OCI-LY3 (cell line): Measurements from ENCODE around the gene TTC21A.

Experiments used
- EZH2phosphoT487 ChIP-seq: fragments of 200-600 bp; shearing (Covaris generic); IDR thresholded peaks from 2 replicates; pipeline ENCODE4 v1.6.1; 2018; ENCODE audit warnings: antibody characterized with exemption, mixed run types, low read depth
- TF ChIP-seq, protein P1 (sequence below): fragments of 200-600, 300-600 bp; sonication (generic); IDR thresholded peaks from 2 replicates; pipeline ENCODE4 v1.5.1; 2014; ENCODE audit warnings: antibody characterized with exemption, low read length, low read depth

DNA sequence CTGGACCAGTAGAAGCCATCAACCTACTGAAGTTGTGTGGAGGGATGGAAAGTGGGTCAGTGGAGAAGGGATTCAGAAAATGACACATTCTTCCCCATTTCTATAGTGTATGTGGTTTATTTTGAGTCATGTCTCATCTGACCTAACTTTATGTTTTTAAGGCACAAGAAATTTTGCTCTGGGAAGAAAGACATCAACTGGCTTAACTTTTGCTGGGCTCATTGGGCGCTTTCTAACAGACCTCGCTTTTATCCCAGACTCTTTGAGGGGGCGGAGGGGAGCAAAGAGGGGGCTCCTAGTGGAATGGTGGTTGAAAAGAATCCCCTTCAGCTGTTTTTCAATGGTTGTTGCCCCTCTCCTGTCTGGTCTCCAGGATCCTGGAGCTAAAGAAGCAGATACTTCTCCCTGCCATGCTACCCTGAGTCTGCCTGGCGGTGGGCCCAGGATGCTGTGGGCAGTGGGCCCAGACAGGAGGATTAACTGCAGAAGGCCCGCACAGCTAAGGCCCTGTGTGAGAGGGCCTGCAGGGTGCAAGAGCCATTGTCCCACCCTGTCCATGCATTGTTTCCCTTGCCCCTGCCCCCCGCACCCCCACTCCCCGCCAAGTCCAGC, 31.4 kb downstream of the TTC21A start:
- TF ChIP-seq, protein P1, sequence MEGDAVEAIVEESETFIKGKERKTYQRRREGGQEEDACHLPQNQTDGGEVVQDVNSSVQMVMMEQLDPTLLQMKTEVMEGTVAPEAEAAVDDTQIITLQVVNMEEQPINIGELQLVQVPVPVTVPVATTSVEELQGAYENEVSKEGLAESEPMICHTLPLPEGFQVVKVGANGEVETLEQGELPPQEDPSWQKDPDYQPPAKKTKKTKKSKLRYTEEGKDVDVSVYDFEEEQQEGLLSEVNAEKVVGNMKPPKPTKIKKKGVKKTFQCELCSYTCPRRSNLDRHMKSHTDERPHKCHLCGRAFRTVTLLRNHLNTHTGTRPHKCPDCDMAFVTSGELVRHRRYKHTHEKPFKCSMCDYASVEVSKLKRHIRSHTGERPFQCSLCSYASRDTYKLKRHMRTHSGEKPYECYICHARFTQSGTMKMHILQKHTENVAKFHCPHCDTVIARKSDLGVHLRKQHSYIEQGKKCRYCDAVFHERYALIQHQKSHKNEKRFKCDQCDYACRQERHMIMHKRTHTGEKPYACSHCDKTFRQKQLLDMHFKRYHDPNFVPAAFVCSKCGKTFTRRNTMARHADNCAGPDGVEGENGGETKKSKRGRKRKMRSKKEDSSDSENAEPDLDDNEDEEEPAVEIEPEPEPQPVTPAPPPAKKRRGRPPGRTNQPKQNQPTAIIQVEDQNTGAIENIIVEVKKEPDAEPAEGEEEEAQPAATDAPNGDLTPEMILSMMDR, result no peak
- TF ChIP-seq EZH2phosphoT487, result no peak
